SK-N-SH (cell line): ENCODE data around the gene ENDOG. TPM values are rescaled to one million over a fixed set of nuclear protein-coding genes. Genes with fewer than 3 reads are reported as not detected.
"Not testable (repeated sequence)": the region's sequence is repeated elsewhere in the genome, so short reads cannot be mapped to it uniquely, and the experiment has no call there.

Experiments used
- CTCF ChIA-PET: fragments of 300-600, 350-600 bp; formaldehyde crosslinking; extraction: SDS; loops from one replicate; lab custom pipeline; 2021; lab: Yijun Ruan, JAX
- POLR2A ChIA-PET: fragments of 350-600 bp; sonication (Branson Sonifier 250); formaldehyde crosslinking; extraction: SDS; loops from one replicate; lab custom pipeline; 2020; ENCODE audit warnings: antibody characterized with exemption, inconsistent platforms; lab: Yijun Ruan, JAX
- DNase-seq: peaks from one replicate; pipeline ENCODE4 v3.0.0; 2012
- H2AFZ ChIP-seq: fragments of 200-600 bp; sonication (generic); 2 replicates; pipeline ENCODE4 v1.8.1; 2016; ENCODE audit warnings: antibody characterized with exemption, mild to moderate bottlenecking, low read depth
- H3F3A ChIP-seq: fragments of 200-600 bp; sonication (generic); replicated peaks from 2 replicates; pipeline ENCODE3; 2016; ENCODE audit warnings: antibody characterized with exemption, mild to moderate bottlenecking; ENCODE audit not compliant: insufficient read depth
- H3K27ac ChIP-seq, 2 experiments: fragments of 200-500 bp in 1 of 2; fragments of 200-600 bp in 1 of 2; sonication (Bioruptor generic) in 1 of 2; sonication (generic), shearing (Covaris generic) in 1 of 2; 2 replicates each; pipeline versions ENCODE4 v1.5.1 to v1.6.1; 2014 to 2016; ENCODE audit warnings: low read depth in 2 of 2, inconsistent platforms in 1 of 2, low read length in 1 of 2, mild to moderate bottlenecking in 1 of 2, mixed read lengths in 1 of 2
- H3K27me3 ChIP-seq: fragments of 200-600 bp; sonication (generic), shearing (Covaris generic); 2 replicates; pipeline ENCODE4 v1.6.1; 2016; ENCODE audit warnings: mixed run types; ENCODE audit not compliant: insufficient read depth
- H3K36me3 ChIP-seq, 2 experiments: fragments of 200-500 bp in 1 of 2; fragments of 200-600 bp in 1 of 2; sonication (Bioruptor generic) in 1 of 2; sonication (generic) in 1 of 2; replicated peaks in 1 of 2; 2 replicates each; pipeline versions ENCODE3 to v1.5.1; 2014 to 2016; ENCODE audit warnings: low read length in 1 of 2, mild to moderate bottlenecking in 1 of 2; ENCODE audit not compliant: insufficient read depth in 2 of 2, control insufficient read depth in 1 of 2
- H3K4me1 ChIP-seq, 2 experiments: fragments of 200-500 bp in 1 of 2; fragments of 200-600 bp in 1 of 2; sonication (Bioruptor generic) in 1 of 2; sonication (generic), shearing (Covaris generic) in 1 of 2; 2 replicates each; pipeline versions ENCODE4 v1.5.1 to v1.6.1; 2014 to 2016; ENCODE audit warnings: low read depth in 1 of 2, low read length in 1 of 2, mixed run types in 1 of 2; ENCODE audit not compliant: insufficient read depth in 2 of 2, control insufficient read depth in 1 of 2
- H3K4me2 ChIP-seq: fragments of 200-600 bp; sonication (generic), shearing (Covaris generic); 2 replicates; pipeline ENCODE4 v1.6.1; 2017; ENCODE audit warnings: mixed run types
- H3K4me3 ChIP-seq, 2 experiments: fragments of 200-500 bp in 1 of 2; fragments of 200-600 bp in 1 of 2; sonication (Bioruptor generic) in 1 of 2; sonication (generic), shearing (Covaris generic) in 1 of 2; 2 replicates each; pipeline versions ENCODE4 v1.5.1 to v1.8.1; 2014 to 2016; ENCODE audit warnings: low read depth in 2 of 2, inconsistent platforms in 1 of 2, low read length in 1 of 2, mild to moderate bottlenecking in 1 of 2, mixed read lengths in 1 of 2, moderate library complexity in 1 of 2
- H3K79me2 ChIP-seq: fragments of 200-600 bp; sonication (generic); 2 replicates; pipeline ENCODE4 v1.8.1; 2017; ENCODE audit warnings: mild to moderate bottlenecking; ENCODE audit not compliant: insufficient read depth
- H3K9ac ChIP-seq: fragments of 200-600 bp; sonication (generic); 2 replicates; pipeline ENCODE4 v1.6.1; 2017; ENCODE audit warnings: mixed run types
- H3K9me2 ChIP-seq: fragments of 200-600 bp; sonication (generic); 2 replicates; pipeline ENCODE4 v1.6.1; 2017; ENCODE audit warnings: mixed run types
- H3K9me3 ChIP-seq: fragments of 200-600 bp; sonication (generic); 2 replicates; pipeline ENCODE4 v1.6.1; 2017; ENCODE audit warnings: mixed run types, mild to moderate bottlenecking, moderate library complexity
- H4K20me1 ChIP-seq: fragments of 200-600 bp; sonication (generic); 2 replicates; pipeline ENCODE4 v1.6.1; 2017; ENCODE audit warnings: mild to moderate bottlenecking, mixed run types; ENCODE audit not compliant: insufficient read depth
- CTCF ChIP-seq: fragments of 200-600 bp; sonication (generic); IDR thresholded peaks from 2 replicates; pipeline ENCODE4 v1.6.1; 2017; ENCODE audit warnings: antibody characterized with exemption, mild to moderate bottlenecking, moderate library complexity
- FOXJ3 ChIP-seq: sonication (generic); formaldehyde crosslinking; IDR thresholded peaks from 2 replicates; pipeline ENCODE4 v1.5.1; 2020; ENCODE audit warnings: mild to moderate bottlenecking, missing genetic modification reagents
- POLR2AphosphoS5 ChIP-seq: IDR thresholded peaks from 2 replicates; pipeline ENCODE4 v1.6.1; 2012; ENCODE audit warnings: low read depth, low read length
- RFX5 ChIP-seq: IDR thresholded peaks from 2 replicates; pipeline ENCODE4 v1.6.1; 2012; ENCODE audit warnings: mild to moderate bottlenecking, improper control_type of control experiment, low read length
- USF2 ChIP-seq: fragments of 150-350 bp; IDR thresholded peaks from 2 replicates; pipeline ENCODE4 v1.6.1; 2017; ENCODE audit warnings: antibody characterized with exemption, low read length, low read depth, borderline replicate concordance
- WGBS: methylation state at CpG from one replicate; pipeline ENCODE4 v1.1.6; 2017; ENCODE audit warnings: low lambda C conversion rate; 5-methylcytosine and 5-hydroxymethylcytosine counted together
- polyA plus RNA-seq, 3 experiments: library from polyadenylated mRNA; depleted of rRNA; stranded (reverse); fragments of >200 nt; gene quantifications; 2 replicates each; pipeline ENCODE4 v1.2.3, GENCODE V29; 2012

ENDOG gene
- polyA plus RNA-seq, 1 of the 3 experiments (the other 2 are of a cell fraction) = 26.6 TPM

GRCh38 chr9:128870128-128870940, 52.0 kb downstream of the ENDOG start (continued):
- TF ChIP-seq RFX5 (no peak), POLR2AphosphoS5 (no peak), USF2 (no peak), FOXJ3 (CRISPR knock-in tag) (no peak), CTCF (no peak)

- 91% methylated on average over 7 of the region's 7 CpGs for WGBS
These were observed 52.6 kb downstream of the ENDOG start for GRCh38 chr9:128870941-128871265.

More at GRCh38 chr9:128870941-128871265, 52.6 kb downstream of the ENDOG start:
- H3K27me3 ChIP-seq, H3K9me3 ChIP-seq, H4K20me1 ChIP-seq, H3K9ac ChIP-seq, DNase-seq, H3K9me2 ChIP-seq, H3K4me2 ChIP-seq, H3F3A ChIP-seq, POLR2A ChIA-PET, H3K4me3 ChIP-seq, H3K36me3 ChIP-seq, H3K79me2 ChIP-seq, H3K27ac ChIP-seq, H2AFZ ChIP-seq, H3K4me1 ChIP-seq: not testable (repeated sequence)
- CTCF ChIA-PET = interaction anchor here (1.9 kb wide), 2 partner anchors 10 to 57 kb away, joined by 5 to 7 read pairs; partner anchors contain the start of gene KYAT1

Other genes with a start within 250 kb of the ENDOG start
- 57.2 and 73.7 TPM in 2 replicates for gene DYNC2I2, start 161.7 kb upstream of the ENDOG start, polyA plus RNA-seq (2012; rRNA removed)
- gene SET, start 129.3 kb upstream of the ENDOG start, polyA plus RNA-seq (2012; rRNA removed) = 64.6 and 79.5 TPM in 2 replicates
- 5.0 and 7.8 TPM in 2 replicates for gene PKN3, start 116.0 kb upstream of the ENDOG start, polyA plus RNA-seq (2012; rRNA removed)
- 36.6 and 51.3 TPM in 2 replicates for gene ZDHHC12, start 94.4 kb upstream of the ENDOG start, polyA plus RNA-seq (2012; rRNA removed)
- gene ZER1, start 46.6 kb upstream of the ENDOG start, polyA plus RNA-seq (2012; rRNA removed) = 25.4 and 30.9 TPM in 2 replicates
- gene TBC1D13, start 31.2 kb upstream of the ENDOG start, polyA plus RNA-seq (2012; rRNA removed) = 19.1 and 19.7 TPM in 2 replicates
- 43.5 and 44.2 TPM in 2 replicates for gene SPOUT1, start 11.3 kb downstream of the ENDOG start, polyA plus RNA-seq (2012; rRNA removed)
- 9.4 and 13.3 TPM in 2 replicates for gene KYAT1, start 63.5 kb downstream of the ENDOG start, polyA plus RNA-seq (2012; rRNA removed)
- gene LRRC8A, start 63.6 kb downstream of the ENDOG start, polyA plus RNA-seq (2012; rRNA removed) = 28.6 and 30.4 TPM in 2 replicates
- 0.19 TPM in 1 of 2 replicates, not detected in the other for gene PHYHD1, start 102.5 kb downstream of the ENDOG start, polyA plus RNA-seq (2012; rRNA removed)
- 23.1 and 31.7 TPM in 2 replicates for gene DOLK, start 129.1 kb downstream of the ENDOG start, polyA plus RNA-seq (2012; rRNA removed)
- 41.5 and 49.5 TPM in 2 replicates for gene NUP188, start 129.2 kb downstream of the ENDOG start, polyA plus RNA-seq (2012; rRNA removed)
- 94.4 and 111 TPM in 2 replicates for gene SH3GLB2, start 209.8 kb downstream of the ENDOG start, polyA plus RNA-seq (2012; rRNA removed)
- gene MIGA2, start 218.1 kb downstream of the ENDOG start, polyA plus RNA-seq (2012; rRNA removed) = 21.2 and 26.4 TPM in 2 replicates